DMS 273 (cell line): ENCODE data around the gene USP43.

Experiments
- DNase-seq: peaks from one replicate; lab custom pipeline; 2025; ENCODE audit not compliant: unreplicated experiment; lab: John Stamatoyannopoulos, UW

Gene USP43

DNA sequence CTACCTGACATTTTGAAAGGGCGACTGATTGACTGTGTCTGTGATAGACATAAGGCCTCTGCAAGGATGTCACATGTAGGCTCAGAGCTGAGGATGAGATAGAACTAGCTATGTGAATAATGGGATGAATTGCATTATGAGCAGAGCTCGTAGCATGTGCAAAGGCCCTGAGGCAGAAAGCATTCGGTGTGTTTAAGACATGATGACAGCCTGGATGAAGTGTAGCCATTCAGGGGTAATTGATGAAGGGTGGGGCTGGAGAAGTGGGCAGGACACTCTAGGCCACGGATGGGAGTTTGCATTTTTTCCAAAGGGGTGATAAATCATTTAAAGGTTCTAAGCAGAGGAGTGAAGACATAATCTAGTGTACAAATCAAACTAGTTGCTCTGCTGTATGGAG, 62.6 kb downstream of the USP43 start:
- DNase-seq = no peak

- DNase-seq = no peak
Measured at GRCh38 chr17:9714801-9715200, 69.5 kb downstream of the USP43 start.

DNA sequence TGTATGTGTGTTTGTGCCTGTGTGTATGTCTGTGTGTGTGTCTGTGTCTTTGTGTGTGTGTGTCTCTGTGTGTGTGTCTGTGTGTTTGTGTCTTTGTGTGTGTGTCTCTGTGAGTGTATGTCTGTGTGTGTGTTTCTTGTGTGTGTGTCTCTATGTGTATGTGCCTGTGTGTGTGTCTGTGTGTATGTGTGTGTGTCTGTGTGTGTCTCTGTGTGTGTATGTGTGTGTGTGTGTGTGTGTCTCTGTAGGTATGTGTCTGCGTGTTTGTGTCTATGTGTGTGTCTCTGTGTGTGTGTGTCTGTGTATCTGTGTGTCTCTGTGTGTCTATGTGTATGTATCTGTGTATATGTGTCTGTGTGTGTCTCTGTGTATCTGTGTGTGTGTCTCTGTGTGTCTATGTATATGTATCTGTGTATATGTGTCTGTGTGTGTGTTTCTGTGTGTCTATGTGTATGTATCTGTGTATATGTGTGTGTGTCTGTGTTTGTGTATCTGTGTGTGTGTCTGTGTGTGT, 70.2 kb downstream of the USP43 start:
- DNase-seq = no peak

DNA sequence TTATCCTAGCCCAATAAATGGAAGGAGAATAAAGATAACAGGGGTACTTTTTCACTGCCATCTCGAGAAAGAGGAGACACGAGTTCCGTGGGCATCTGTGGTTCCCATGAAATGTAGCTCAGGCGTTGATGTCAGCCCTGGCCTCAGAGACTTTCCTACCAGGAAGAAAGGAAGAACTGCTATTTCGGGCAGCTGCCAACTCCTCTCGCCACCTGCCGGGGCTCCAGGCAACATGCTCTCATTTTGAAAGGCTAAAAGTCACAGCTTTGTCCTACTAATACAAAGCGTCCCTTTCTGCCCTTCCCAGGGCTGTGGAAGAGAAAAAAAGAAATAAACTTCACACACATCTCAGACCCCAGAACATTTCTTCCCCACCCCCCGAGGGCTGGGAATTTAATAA, 80.3 kb downstream of the USP43 start:
- peak; percentile 68 for DNase-seq

DNA sequence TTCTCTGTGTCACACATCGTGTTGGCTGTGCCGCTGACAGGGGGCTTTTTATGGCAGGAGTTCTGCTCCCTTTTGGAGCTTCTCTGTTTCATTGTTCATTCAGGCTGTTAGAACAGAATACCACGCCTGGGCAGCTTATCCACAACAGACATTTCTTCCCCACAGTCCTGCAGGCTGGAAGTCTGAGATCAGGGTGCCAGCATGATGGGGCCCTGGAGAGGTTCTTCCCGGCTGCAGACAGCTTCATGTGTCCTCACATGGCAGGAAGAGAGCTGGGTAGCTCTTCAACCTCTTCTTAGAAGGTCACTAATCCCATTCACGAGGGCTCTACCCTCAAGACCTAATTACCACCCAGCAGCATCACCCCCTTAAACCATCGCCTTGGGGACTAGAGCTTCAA, 81.0 kb downstream of the USP43 start:
- DNase-seq = no peak

DNA sequence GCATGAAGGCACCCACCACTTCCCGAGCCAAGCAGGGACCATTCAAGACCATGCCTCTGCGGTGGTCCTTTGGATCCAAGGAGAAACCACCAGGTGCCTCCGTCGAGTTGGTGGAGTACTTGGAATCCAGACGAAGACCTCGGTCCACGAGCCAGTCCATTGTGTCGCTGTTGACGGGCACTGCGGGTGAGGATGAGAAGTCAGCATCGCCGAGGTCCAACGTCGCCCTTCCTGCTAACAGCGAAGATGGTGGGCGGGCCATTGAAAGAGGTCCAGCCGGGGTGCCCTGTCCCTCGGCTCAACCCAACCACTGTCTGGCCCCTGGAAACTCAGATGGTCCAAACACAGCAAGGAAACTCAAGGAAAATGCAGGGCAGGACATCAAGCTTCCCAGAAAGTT, 82.7 kb downstream of the USP43 start:
- DNase-seq = no peak

GRCh38 chr17:9728564-9728963, 83.2 kb downstream of the USP43 start:
- DNase-seq = no peak

DNA sequence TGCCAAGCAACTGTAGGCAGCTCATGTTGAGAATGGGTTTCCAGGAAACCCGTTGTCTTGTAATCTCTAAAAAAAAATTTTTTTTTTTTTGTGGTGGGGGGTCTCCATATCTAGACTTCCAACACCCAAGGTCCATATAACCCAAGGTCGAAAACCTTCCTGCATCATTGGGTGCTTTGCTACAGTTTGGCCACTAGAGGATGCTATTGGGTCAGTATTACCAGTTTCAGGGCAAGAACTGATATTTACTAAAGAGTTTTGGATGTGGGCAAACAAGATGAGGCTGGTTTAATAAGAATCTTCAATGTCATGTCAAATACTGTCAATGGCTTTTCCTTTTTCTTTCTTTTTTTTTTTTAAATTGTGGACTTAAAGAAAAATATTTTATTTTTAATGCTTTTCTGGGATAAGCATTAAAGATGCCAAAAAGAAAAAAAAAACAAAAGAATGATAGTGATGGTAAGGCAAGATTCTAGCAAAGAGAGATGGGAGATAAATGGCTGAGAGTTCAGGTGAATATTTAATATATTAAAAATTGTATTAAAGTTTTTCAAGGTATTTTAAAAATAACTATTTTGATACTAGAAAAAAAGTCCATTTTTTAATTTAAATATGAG, 83.8 kb downstream of the USP43 start:
- DNase-seq = peak; percentile 56

GRCh38 chr17:9729735-9730420, 84.6 kb downstream of the USP43 start:
- no peak for DNase-seq

DNA sequence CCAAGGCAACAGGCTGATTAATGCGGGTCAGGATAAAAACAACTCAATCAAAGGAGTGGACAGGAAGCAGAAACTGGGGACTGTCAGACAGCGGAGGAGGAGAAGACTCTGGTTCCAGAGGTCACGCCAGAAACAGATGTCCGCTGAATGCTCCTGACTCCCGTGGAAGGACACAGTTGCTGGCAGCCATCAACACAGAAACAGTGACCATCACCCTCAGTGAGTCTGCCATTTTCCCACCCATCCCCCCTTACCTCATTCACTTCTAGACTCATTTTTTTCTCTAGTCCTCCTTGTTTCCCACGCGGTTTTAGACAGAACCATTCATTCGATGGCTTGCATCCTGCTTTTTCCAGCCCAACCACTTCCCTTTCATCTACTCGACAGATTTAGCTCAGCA, 105.2 kb downstream of the USP43 start:
- DNase-seq = no peak

DNA sequence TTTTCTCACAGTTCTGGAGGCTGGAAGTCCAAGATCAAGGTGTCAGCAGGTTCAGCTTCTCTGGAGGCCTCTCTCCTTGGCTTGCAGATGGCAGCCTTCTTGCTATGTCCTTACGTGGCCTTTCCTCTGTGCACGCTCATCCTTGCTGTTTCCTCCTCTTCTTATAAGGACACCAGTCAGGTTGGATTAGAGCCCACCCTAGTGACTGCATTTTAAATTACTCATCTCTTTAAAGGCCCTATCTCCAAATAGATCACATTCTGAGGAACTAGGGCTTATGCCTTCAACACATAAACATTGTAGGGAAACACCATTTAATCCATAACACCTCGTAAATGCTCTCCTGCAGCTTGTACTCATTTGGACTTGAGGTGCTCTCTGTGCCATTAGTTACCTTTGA, 109.8 kb downstream of the USP43 start:
- DNase-seq = peak; percentile 3

DNA sequence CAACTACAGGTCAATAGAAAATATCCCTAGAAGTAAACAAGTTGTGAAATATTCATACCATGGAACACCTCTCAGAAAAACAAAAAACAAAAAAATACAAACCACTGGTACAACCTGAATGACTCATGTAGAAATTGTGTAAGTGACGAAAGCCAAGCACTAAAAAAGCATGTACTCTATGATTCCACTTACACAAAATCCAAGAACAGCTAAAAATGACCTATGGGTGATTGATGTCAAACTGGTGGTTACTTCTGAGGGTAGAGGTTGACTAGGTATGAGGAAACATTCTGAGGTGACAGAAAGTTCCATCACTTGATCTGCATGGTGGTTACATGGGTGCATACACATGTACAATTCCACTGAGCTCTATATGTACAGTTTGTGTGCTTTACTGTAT, 114.9 kb downstream of the USP43 start:
- no peak for DNase-seq

GRCh38 chr17:9763643-9764042, 118.3 kb downstream of the USP43 start:
- peak; percentile 44 for DNase-seq

DNA sequence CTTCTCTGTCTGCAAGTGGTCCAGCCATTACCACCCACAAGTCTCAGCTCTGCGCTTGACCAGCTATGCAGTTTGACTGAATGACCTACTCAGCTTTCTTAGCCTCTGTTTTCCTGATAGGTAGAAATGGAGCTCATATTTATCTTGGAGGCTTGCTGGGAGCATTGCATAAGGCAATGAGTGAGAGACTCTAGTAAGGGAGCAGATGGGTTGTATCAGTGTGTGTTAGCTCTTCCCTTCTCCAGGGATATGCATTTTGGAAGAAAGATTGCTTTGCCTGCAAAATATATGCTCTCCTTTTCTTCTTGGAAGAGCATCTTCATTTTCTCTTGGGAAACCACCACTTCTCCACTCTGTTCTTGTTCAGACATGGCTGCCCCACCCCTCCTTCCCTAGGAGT, 120.0 kb downstream of the USP43 start:
- DNase-seq = no peak

DNA sequence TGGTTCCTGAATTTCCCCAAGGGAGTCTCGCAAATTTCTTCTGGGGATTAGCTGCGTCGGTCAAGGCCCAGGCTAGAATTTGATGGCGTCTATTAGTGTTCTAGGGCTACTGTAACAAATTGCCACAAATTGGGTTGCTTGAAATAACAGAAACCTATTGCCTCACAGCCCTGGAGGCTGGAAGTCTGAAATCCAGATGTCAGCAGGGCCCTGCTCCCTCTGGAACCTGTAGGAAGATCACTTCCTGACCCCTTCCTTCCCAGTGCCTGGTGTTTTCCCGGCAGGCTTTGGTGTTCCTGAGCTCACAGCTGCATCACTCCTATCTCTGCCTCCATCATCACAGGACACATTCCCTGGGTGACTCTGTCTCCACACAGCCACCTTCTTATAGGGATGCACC, 121.7 kb downstream of the USP43 start:
- DNase-seq = no peak

GRCh38 chr17:9767432-9767991, 122.2 kb downstream of the USP43 start:
- peak; percentile 28 for DNase-seq

GRCh38 chr17:9768381-9768934, 123.1 kb downstream of the USP43 start:
- peak; percentile 58 for DNase-seq

DNA sequence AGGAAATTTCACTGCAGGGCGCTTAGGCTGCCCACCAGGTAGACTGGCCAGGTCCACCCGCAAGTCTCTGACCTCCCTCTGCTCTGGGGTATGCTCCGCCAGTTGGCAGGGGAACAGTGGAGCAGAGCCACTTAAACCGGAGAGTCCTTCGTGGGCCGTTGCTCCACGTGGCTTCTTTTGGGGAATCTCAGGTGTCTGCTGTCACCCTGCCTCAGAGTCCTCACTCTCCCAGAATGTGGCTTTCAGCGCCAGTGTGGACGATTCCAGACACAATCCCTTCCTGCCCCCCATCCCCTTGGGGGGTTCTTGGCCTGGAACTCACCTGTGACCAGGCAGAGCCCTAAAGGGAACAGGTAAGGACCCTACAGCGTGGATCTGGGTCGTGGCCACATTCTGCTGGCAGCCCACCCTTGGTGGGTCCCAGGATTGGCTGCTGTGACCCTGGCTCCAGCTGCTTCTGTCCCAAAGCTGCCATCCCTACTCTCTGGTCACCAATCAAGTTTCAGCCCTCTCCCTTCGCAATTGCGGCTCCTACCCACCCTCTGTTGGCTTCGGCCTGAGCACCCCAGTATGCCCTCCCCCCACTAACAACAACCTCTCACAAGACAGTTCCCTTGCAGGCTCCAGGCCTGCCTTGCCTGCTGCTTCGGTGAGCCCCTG, 123.8 kb downstream of the USP43 start:
- DNase-seq = no peak

- DNase-seq = no peak
Measured at GRCh38 chr17:9771465-9771864, 126.1 kb downstream of the USP43 start.

- no peak for DNase-seq
Measured at GRCh38 chr17:9772658-9773057, 127.3 kb downstream of the USP43 start.

GRCh38 chr17:9776911-9777310, 131.6 kb downstream of the USP43 start:
- no peak for DNase-seq
